Skeletal muscle tissue (tissue), 4 donors: ENCODE results near the gene FIGNL1. TPM values are rescaled to one million over a fixed set of nuclear protein-coding genes. Genes with fewer than 3 reads are reported as not detected.

Experiments
- H3K27ac ChIP-seq: one replicate; pipeline ENCODE4 v1.7.0; 2013; ENCODE audit warnings: mild to moderate bottlenecking, low read depth, low read length, inconsistent platforms
- H3K27me3 ChIP-seq, 3 donors: one replicate each; pipeline ENCODE4 v1.7.0; 2013; ENCODE audit warnings: low read length in 3 of 3; ENCODE audit not compliant: control insufficient read depth in 3 of 3, insufficient read depth in 3 of 3
- H3K36me3 ChIP-seq, 3 donors: one replicate each; pipeline ENCODE4 v1.7.0; 2013; ENCODE audit warnings: low read length in 3 of 3; ENCODE audit not compliant: control insufficient read depth in 3 of 3, insufficient read depth in 3 of 3
- H3K4me1 ChIP-seq, 3 donors: one replicate each; pipeline ENCODE4 v1.7.0; 2013; ENCODE audit warnings: low read length in 3 of 3, mild to moderate bottlenecking in 3 of 3; ENCODE audit not compliant: control insufficient read depth in 3 of 3, insufficient read depth in 3 of 3
- H3K4me3 ChIP-seq, 3 donors: one replicate each; pipeline ENCODE4 v1.7.0; 2013; ENCODE audit warnings: low read length in 3 of 3
- H3K9ac ChIP-seq, 3 donors: one replicate each; pipeline ENCODE4 v1.7.0; 2013; ENCODE audit warnings: low read length in 3 of 3, mild to moderate bottlenecking in 3 of 3, moderate library complexity in 2 of 3, low read depth in 1 of 3
- H3K9me3 ChIP-seq, 3 donors: one replicate each; pipeline ENCODE4 v1.7.0; 2013; ENCODE audit warnings: low read length in 3 of 3; ENCODE audit not compliant: control insufficient read depth in 3 of 3
- total RNA-seq: library from RNA; depleted of rRNA; stranded (reverse); fragments of >200 nt; gene quantifications from one replicate; pipeline ENCODE4 v1.2.3, GENCODE V29; 2014
- donor health status: Osteomylitis.

Gene FIGNL1
- total RNA-seq, result 14.6 TPM

- Histone ChIP-seq H3K4me1 (peaks cover 9 to 18% (median 12%) of the 10 kb centered on the region in 3 donors), H3K9ac (peak within 1 kb of the TSS; percentile 72 to 86 (median 78)), H3K27ac (peak within 1 kb of the TSS; percentile 64), H3K9me3 (no peaks in the 10 kb centered on the region), H3K4me3 (peak within 1 kb of the TSS; percentile 82 to 93 (median 91)), H3K36me3 (peaks cover 13 to 17% (median 13%) of the 10 kb centered on the region in 3 donors), H3K27me3 (peaks cover 0 to 4% (median 0%) of the 10 kb centered on the region in 3 donors)
These were observed at the start of gene FIGNL1 for GRCh38 chr7:50449881-50450589. Gene FIGNL1, minus strand, starts transcription at chr7:50450350. Its CDS starts 3,063 bp downstream, at chr7:50447287.

- Histone ChIP-seq H3K9me3 (no peaks in the 10 kb centered on the region), H3K36me3 (no peaks in the 10 kb centered on the region), H3K27me3 (no peaks in the 10 kb centered on the region), H3K9ac (no peak overlapping the region), H3K27ac (no peak overlapping the region), H3K4me3 (no peak overlapping the region), H3K4me1 (peaks cover 32 to 50% (median 36%) of the 10 kb centered on the region in 3 donors)
These were observed 48.9 kb upstream of the FIGNL1 start for GRCh38 chr7:50499092-50499491.

- Histone ChIP-seq H3K36me3 (no peaks in the 10 kb centered on the region), H3K27me3 (no peaks in the 10 kb centered on the region), H3K9ac (no peak overlapping the region), H3K4me1 (peaks cover 22 to 39% (median 26%) of the 10 kb centered on the region in 3 donors), H3K27ac (no peak overlapping the region), H3K9me3 (no peaks in the 10 kb centered on the region), H3K4me3 (no peak overlapping the region)
These were observed 47.8 kb upstream of the FIGNL1 start for GRCh38 chr7:50497968-50498367.

- H3K4me1 ChIP-seq, result peaks cover 16 to 31% (median 18%) of the 10 kb centered on the region in 3 donors
- no peaks in the 10 kb centered on the region for H3K9me3 ChIP-seq
- no peaks in the 10 kb centered on the region for H3K36me3 ChIP-seq
- no peaks in the 10 kb centered on the region for H3K27me3 ChIP-seq
- H3K27ac ChIP-seq, result no peak overlapping the region
- no peak overlapping the region for H3K4me3 ChIP-seq
- no peak overlapping the region for H3K9ac ChIP-seq
These were observed 47.0 kb upstream of the FIGNL1 start for GRCh38 chr7:50497068-50497642.

- no peaks in the 10 kb centered on the region for H3K27me3 ChIP-seq
- H3K9ac ChIP-seq, result no peak overlapping the region
- no peaks in the 10 kb centered on the region for H3K9me3 ChIP-seq
- peaks cover 10 to 28% (median 13%) of the 10 kb centered on the region in 3 donors for H3K4me1 ChIP-seq
- no peak overlapping the region for H3K27ac ChIP-seq
- no peaks in the 10 kb centered on the region for H3K36me3 ChIP-seq
- H3K4me3 ChIP-seq, result no peak overlapping the region
These were observed 46.4 kb upstream of the FIGNL1 start for GRCh38 chr7:50496569-50496968.

- Histone ChIP-seq H3K4me1 (peaks cover 7 to 22% (median 7%) of the 10 kb centered on the region in 3 donors), H3K9me3 (no peaks in the 10 kb centered on the region), H3K9ac (no peak overlapping the region), H3K4me3 (no peak overlapping the region), H3K36me3 (no peaks in the 10 kb centered on the region), H3K27me3 (no peaks in the 10 kb centered on the region), H3K27ac (no peak overlapping the region)
These were observed 45.6 kb upstream of the FIGNL1 start for GRCh38 chr7:50495746-50496145.

- H3K4me3 ChIP-seq, result no peak overlapping the region
- no peak overlapping the region for H3K9ac ChIP-seq
- peaks cover 7 to 16% (median 7%) of the 10 kb centered on the region in 3 donors for H3K4me1 ChIP-seq
- H3K9me3 ChIP-seq, result no peaks in the 10 kb centered on the region
- H3K27me3 ChIP-seq, result no peaks in the 10 kb centered on the region
- no peak overlapping the region for H3K27ac ChIP-seq
- H3K36me3 ChIP-seq, result no peaks in the 10 kb centered on the region
These were observed 42.8 kb upstream of the FIGNL1 start for GRCh38 chr7:50492770-50493519.

GRCh38 chr7:50491943-50492342, 41.8 kb upstream of the FIGNL1 start:
- Histone ChIP-seq H3K9me3 (no peaks in the 10 kb centered on the region), H3K4me1 (peaks cover 4 to 6% (median 5%) of the 10 kb centered on the region in 3 donors), H3K4me3 (no peak overlapping the region), H3K27ac (no peak overlapping the region), H3K27me3 (no peaks in the 10 kb centered on the region), H3K36me3 (no peaks in the 10 kb centered on the region), H3K9ac (no peak overlapping the region)

GRCh38 chr7:50491209-50491608, 41.1 kb upstream of the FIGNL1 start:
- H3K9me3 ChIP-seq, result no peaks in the 10 kb centered on the region
- no peaks in the 10 kb centered on the region for H3K27me3 ChIP-seq

GRCh38 chr7:50488379-50488778, 38.2 kb upstream of the FIGNL1 start:
- peaks cover 0 to 4% (median 3%) of the 10 kb centered on the region in 3 donors for H3K4me1 ChIP-seq
- no peak overlapping the region for H3K4me3 ChIP-seq
- no peak overlapping the region for H3K27ac ChIP-seq
- H3K9me3 ChIP-seq, result no peaks in the 10 kb centered on the region
- H3K27me3 ChIP-seq, result no peaks in the 10 kb centered on the region
- no peak overlapping the region for H3K9ac ChIP-seq
- no peaks in the 10 kb centered on the region for H3K36me3 ChIP-seq

More at GRCh38 chr7:50491209-50491608, 41.1 kb upstream of the FIGNL1 start:
- Histone ChIP-seq H3K4me1 (peaks cover 0 to 4% (median 3%) of the 10 kb centered on the region in 3 donors), H3K27ac (no peak overlapping the region), H3K4me3 (no peak overlapping the region), H3K9ac (no peak overlapping the region), H3K36me3 (no peaks in the 10 kb centered on the region)
